Glomerular visceral epithelial cell (primary cell): Measurements from ENCODE around the gene PGD.

Source experiments
- DNase-seq: peaks from one replicate; pipeline ENCODE4 v3.0.0-alpha.2; 2016; ENCODE audit errors: extremely low spot score

The PGD gene

GRCh38 chr1:10398734-10399443 is at the start of gene PGD:
PGD (plus strand) TSS chr1:10399064; CDS start chr1:10399118, 54 bp downstream.
- peak; percentile 99 for DNase-seq

DNA sequence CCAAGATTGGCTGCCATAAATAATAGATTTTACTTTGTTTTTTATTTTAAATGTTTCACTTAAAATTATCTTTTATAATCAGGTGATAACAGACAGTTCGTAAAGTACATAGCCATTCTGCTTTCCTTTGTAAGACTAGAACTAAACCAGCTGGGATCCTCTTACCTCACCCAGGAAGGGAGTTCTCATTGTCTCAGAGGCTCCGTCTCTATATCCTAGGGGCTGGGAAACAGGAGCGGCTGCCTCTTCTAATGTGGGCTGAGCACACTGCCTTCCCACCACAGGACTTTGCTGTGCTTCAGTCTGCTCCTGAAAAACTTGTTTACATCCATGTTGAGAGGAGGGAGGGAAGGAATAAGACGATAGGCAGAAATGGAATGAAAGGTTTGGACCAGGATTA is 45.6 kb upstream of the PGD start:
- DNase-seq = no peak

DNA sequence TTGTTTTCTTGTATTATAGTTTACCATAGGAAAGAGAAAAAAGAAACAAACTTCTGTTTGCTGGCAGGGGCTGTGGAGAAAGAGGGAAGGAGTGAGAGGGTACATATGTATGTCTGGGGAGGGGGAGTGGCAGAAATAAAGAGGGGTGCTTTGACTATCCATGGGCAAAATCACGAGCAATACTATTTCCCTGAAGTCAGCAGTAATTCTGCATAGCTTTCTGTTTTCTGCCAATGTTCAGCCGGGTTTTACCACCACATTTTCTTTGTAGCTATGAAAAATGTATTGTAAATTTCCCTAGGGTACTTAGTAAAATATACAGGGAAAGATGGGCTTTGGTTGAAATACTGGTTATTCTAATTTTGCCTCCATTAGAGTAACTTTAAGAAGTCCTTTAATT is 45.2 kb upstream of the PGD start:
- DNase-seq = no peak

- DNase-seq = no peak
Observed at GRCh38 chr1:10360045-10360444, 38.8 kb upstream of the PGD start.

- no peak for DNase-seq
Observed at GRCh38 chr1:10361515-10361914, 37.3 kb upstream of the PGD start.

DNA sequence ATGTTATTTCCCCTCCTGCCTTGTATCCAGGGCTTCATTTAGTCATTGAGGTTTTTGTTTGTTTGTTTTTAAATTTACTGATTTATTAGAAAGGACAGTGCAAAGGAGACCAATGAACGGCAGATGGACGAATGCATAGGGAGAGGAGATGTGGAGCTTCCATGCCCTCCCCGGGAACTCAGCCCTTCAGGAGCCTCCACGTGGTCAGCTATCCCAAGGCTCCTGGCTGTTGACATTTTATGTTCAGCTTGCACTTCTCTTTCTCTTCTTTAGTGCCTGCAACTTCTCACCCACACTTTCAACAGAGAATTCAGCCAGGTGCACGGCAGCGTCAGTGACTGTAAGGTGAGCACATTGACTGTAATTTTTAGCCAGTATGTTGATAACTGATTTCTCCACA is 30.7 kb upstream of the PGD start:
- DNase-seq = no peak

GRCh38 chr1:10374442-10374860 is 24.4 kb upstream of the PGD start:
- no peak for DNase-seq

DNA sequence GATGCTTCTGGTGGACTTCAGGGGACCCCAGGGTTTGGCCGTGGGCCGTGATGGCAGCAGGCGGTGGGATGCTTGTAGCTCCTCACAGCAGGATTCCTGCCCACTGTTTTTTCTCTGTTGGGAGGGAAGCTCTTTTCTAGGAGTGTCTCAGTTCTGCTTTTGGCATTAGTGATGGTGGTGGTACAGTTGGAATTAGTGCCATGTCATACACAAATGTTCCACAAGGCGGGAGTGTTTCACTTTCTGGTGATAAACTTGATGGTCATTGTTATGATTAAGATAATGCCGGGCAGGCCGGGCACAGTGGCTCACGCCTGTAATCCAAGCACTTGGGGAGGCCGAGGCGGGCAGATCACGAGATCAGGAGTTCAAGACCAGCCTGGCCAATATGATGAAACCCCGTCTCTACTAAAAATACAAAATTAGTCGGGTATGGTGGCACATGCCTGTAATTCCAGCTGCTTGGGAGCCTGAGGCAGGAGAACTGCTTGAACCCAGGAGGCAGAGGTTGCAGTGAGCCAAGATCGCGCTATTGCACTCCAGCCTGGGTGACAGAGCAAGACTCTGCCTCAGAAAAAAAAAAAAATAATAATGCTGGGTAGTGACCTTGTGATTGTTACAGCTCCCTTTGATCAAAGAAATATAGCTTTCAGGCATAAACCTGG is 21.4 kb upstream of the PGD start:
- peak; percentile 65 for DNase-seq

DNA sequence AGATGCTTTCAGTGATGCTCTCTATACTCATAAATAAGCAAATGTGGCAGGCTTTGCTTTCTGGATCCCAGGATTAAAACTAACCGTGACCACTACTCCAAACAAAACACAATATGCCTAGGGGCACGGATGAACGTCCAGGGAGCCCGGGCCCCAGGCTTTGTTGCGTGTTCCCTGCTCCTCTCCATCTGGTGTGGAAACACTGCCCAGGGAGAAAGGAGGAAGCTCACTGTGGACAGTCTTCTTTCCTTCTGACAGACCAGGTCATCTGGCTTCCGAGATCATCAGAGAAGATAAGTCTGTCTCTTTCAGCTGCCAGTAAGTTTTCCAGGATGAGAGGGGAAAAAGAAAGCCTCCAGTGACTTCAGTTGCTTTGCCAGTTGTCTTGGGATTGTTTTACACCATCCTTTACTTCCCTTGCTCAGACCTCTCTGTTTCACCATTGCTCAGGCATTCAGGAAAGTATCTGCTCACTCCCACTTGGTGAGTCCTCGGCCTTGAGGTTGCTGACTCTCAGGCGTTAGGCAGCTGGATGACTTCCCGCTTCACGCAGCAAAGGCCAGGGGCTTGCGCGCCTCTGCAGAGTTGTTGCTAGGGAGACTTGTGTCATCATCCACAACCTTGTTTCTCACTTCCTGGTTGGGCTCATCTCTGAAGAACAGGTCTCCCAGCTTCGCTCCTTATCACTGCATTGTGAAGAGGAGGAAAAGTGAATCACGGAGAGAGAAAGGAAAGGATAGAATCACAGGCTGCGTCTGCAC is 20.6 kb upstream of the PGD start:
- DNase-seq = no peak

GRCh38 chr1:10379101-10379620 is 19.7 kb upstream of the PGD start:
- no peak for DNase-seq

DNA sequence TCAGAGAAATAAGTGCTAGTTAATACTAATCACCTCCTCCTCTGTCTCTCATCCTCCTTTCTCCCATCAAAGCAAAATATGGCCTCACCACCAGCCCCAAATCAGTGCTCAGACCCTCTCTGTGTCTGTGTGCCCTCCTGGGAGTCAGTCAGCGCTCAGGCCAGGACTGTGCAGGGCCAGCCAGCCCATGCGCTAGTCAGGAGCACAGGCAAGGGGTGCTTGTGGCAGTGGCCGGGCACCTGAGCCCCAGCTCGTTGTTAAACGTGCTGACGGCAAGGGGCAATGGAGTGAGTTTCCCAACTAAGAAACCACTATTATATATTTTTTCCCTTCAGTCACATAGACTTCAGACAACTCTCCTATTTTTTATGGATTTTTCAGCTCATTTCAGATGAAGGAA is 19.2 kb upstream of the PGD start:
- no peak for DNase-seq

DNA sequence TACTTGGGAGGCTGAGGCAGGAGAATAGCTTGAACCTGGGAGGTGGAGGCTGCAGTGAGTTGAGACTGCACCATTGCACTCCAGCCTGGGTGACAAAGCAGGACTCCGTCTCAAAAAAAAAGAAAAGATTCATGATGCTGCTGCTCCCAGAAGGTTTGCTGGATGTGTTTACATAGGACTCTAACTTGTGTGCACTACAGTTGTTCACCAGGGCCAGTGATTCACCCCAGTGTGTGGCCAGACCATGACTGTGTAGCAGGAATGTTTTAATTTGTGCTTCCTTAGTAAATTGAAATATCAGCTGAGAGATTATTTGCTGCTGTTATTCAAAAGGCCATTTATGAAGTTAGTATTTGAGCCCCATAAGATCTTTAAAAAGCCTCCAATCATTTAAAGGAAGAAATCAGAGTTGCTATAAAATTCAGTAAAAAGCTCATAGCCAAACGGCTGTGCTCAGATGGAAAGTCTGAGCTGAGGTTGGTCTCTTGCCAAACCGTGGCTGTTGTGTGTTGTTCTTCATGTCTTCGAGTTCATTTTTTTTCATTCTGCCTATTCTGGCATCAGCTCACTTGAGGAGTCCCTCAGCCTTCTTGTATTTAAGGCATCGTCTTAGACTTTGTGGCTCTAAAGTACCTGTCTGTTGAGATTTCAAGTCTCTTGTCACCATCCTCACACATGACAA is 18.1 kb upstream of the PGD start:
- peak; percentile 55 for DNase-seq

GRCh38 chr1:10383630-10384029 is 15.2 kb upstream of the PGD start:
- DNase-seq = no peak

DNA sequence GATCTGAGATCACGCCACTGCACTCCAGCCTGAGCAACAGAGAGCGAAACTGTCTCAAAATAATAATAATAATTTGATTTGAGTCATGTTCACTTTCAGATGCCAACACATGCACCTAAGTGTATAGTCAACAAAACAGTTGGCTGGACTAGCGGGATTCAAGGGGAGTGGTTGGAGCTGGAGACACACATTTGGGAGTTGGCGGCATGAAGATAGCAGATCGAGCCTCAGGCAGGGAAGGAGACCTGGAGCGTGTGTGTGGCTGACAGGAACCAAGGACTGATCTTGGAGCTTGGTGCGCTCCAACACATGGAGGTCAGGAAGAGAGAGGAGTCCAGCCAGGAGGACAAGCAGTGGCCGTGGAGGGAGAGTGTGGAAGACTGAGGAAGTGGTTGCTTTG is 14.6 kb upstream of the PGD start:
- DNase-seq = no peak

DNA sequence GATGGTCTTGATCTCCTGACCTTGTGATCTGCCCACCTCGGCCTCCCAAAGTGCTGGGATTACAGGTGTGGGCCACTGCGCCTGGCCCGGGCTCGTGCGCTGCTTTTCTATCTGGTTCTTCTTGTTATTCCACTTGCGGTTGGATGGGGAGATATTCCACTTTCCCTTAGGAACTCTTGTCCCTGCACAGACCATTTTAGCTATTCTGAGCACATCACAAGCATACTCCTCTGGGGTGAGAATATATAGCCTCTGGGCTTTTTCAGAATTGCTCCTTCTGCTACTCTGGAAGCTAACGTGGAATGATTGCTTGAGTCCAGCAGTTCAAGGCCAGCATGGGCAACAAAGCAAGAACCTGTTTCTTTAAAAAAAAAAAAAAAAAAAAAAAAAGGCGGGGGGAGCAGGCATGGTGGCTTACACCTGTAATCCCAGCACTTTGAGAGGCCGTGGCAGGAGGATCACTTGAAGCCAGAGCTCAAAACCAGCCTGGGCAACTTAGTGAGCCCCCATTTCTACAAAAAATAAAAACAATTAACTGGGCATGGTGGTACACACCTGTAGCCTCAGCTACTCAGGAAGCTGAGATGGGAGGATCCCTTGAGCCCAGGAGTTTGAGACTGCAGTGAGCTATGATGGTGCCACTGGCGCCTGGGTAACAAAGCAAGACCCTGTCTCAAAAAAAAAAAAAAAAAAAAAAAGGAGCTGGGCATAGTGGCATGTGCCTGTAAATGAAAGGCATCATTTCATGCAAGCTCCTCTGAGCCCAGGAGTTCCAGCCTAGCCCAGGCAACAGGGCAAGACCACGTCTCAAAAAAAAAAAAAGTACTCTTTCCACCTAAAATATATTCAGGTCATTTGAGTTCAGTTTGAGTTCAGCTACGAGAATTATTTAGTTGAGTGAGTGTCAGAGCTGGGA is 11.8 kb upstream of the PGD start:
- no peak for DNase-seq

GRCh38 chr1:10387677-10388386 is 11.0 kb upstream of the PGD start:
- DNase-seq = no peak

- DNase-seq = no peak
Observed at GRCh38 chr1:10388387-10388715, 10.5 kb upstream of the PGD start.

GRCh38 chr1:10389271-10389973 is 9.4 kb upstream of the PGD start:
- no peak for DNase-seq

DNA sequence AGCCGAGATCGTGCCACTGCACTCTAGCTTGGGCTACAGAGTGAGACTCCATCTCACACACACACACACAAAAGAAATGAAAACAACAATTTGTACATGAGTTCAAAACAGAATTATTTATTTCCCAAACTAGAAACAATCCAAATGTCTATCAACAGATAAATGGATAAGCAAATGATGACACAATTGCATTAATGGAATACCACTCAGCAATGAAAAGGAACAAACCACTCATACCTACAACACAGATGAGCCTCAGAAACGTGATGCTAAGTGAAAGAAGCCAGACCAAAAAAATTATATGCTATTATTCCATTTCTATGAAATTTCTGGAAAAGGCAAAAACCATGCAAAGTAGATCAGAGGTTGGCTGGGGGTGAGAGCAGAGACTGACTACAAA is 2.0 kb upstream of the PGD start:
- no peak for DNase-seq

GRCh38 chr1:10398278-10398733 is 558 bp upstream of the PGD start:
- no peak for DNase-seq
